K562 (cell line): ENCODE measurements around the gene U2AF1L4. TPM values are rescaled to one million over a fixed set of nuclear protein-coding genes. Genes with fewer than 3 reads are reported as not detected.
A peak's percentile ranks its signal among the peaks of the same experiment; 100 is the strongest.

Experiments used
- ATAC-seq: fragments of 200-7000 bp; cut with Tn5 transposase; 3 replicates; pipeline ENCODE4 v1.9.1; 2020; ENCODE audit warnings: moderate library complexity
- BruUV-seq: library from RNA; stranded (reverse); fragments of 400-500 nt; replicated peaks from 2 replicates; lab custom pipeline; 2021; lab: Mats Ljungman, UMichigan
- CTCF ChIA-PET: fragments of 300-600 bp; formaldehyde crosslinking; extraction: SDS; loops from one replicate; lab custom pipeline; 2021; ENCODE audit warnings: low intra/inter-chr PET ratio; lab: Yijun Ruan, JAX
- POLR2A ChIA-PET: fragments of 300-600, 350-650 bp; sonication (Branson Sonifier 250); formaldehyde crosslinking; extraction: SDS; loops from one replicate; lab custom pipeline; 2021; ENCODE audit warnings: antibody characterized with exemption, inconsistent platforms; lab: Yijun Ruan, JAX
- DNase-seq, 4 experiments: peaks; one replicate each; pipeline versions ENCODE4 v3.0.0 to v3.0.0-alpha.2; 2011 to 2018; ENCODE audit warnings: low spot score in 3 of 4, mixed read lengths in 3 of 4; ENCODE audit errors: extremely low read depth in 1 of 4
- FAIRE-seq: peaks from 2 replicates; lab custom pipeline; 2011; peaks lifted over from hg19 to GRCh38; lab: Jason Lieb, UNC
- H2AFZ ChIP-seq: 2 replicates; pipeline ENCODE4 v1.6.0; 2011; ENCODE audit warnings: low read depth, low read length, control low read depth, inconsistent platforms
- H3K27ac ChIP-seq: fragments of 200-600 bp; 3 replicates; pipeline ENCODE4 v1.8.0; 2011; ENCODE audit warnings: low read depth, mild to moderate bottlenecking, control low read depth, inconsistent platforms, low read length, moderate library complexity, mixed read lengths; ENCODE audit errors: extremely low read depth
- H3K27me3 ChIP-seq, 2 experiments: fragments of 300-600 bp in 1 of 2; 2 replicates in 1 of 2; 3 replicates in 1 of 2; pipeline versions ENCODE4 v1.6.0 to v1.8.0; 2011; ENCODE audit warnings: inconsistent platforms in 2 of 2, low read length in 2 of 2, mild to moderate bottlenecking in 1 of 2, mixed read lengths in 1 of 2, moderate library complexity in 1 of 2; ENCODE audit not compliant: control insufficient read depth in 2 of 2, insufficient read depth in 2 of 2
- H3K36me3 ChIP-seq: fragments of 300-600 bp; 3 replicates; pipeline ENCODE4 v1.8.0; 2011; ENCODE audit warnings: mild to moderate bottlenecking, low read length, inconsistent platforms; ENCODE audit not compliant: control insufficient read depth, insufficient read depth
- H3K4me1 ChIP-seq, 2 experiments: fragments of 200-600 bp in 1 of 2; replicated peaks in 1 of 2; 2 replicates in 1 of 2; 3 replicates in 1 of 2; pipeline versions ENCODE4 v1.5.1 to v1.8.0; 2011; ENCODE audit warnings: inconsistent platforms in 2 of 2, low read length in 2 of 2, mild to moderate bottlenecking in 1 of 2, mixed read lengths in 1 of 2, moderate library complexity in 1 of 2; ENCODE audit not compliant: control insufficient read depth in 2 of 2, insufficient read depth in 2 of 2
- H3K4me2 ChIP-seq: 2 replicates; pipeline ENCODE4 v1.6.1; 2011; ENCODE audit warnings: low read length, control low read depth, inconsistent platforms, mixed read lengths; ENCODE audit not compliant: insufficient read depth
- H3K4me3 ChIP-seq: fragments of 200-600 bp; sonication (generic), shearing (Covaris generic); 2 replicates; pipeline ENCODE4 v1.5.1; 2016; ENCODE audit warnings: control low read depth, inconsistent platforms
- H3K79me2 ChIP-seq: fragments of 200-600 bp; 3 replicates; pipeline ENCODE4 v1.8.0; 2011; ENCODE audit warnings: low read length, inconsistent platforms; ENCODE audit not compliant: control insufficient read depth, insufficient read depth
- H3K9ac ChIP-seq, 2 experiments: 2 replicates each; pipeline versions ENCODE4 v1.6.0 to v1.6.1; 2011; ENCODE audit warnings: low read depth in 2 of 2, low read length in 2 of 2, control low read depth in 1 of 2, inconsistent platforms in 1 of 2, mild to moderate bottlenecking in 1 of 2, mixed read lengths in 1 of 2; ENCODE audit not compliant: insufficient read depth in 1 of 2
- H3K9me1 ChIP-seq: one replicate; pipeline ENCODE4 v1.6.0; 2011; ENCODE audit warnings: inconsistent platforms, mild to moderate bottlenecking, low read length, moderate library complexity; ENCODE audit not compliant: control insufficient read depth, insufficient read depth
- H3K9me3 ChIP-seq: replicated peaks from 2 replicates; pipeline ENCODE4 v1.5.1; 2011; ENCODE audit warnings: low read depth, low read length, inconsistent platforms; ENCODE audit not compliant: control insufficient read depth, insufficient read depth
- H4K20me1 ChIP-seq: replicated peaks from 2 replicates; pipeline ENCODE4 v1.6.1; 2011; ENCODE audit warnings: low read length, inconsistent platforms, mixed read lengths; ENCODE audit not compliant: control insufficient read depth, insufficient read depth
- COPS2 ChIP-seq: fragments of 450-650 bp; conservative IDR thresholded peaks from 2 replicates; pipeline ENCODE4 v1.6.1; 2016; ENCODE audit warnings: mild to moderate bottlenecking, moderate library complexity
- HBP1 ChIP-seq: fragments of 450-650 bp; formaldehyde crosslinking; IDR thresholded peaks from 2 replicates; pipeline ENCODE4 v1.4.0; 2022; ENCODE audit warnings: missing genetic modification characterization
- ILF3 ChIP-seq: fragments of 450-650 bp; IDR thresholded peaks from 2 replicates; pipeline ENCODE4 v1.6.1; 2018; ENCODE audit warnings: antibody characterized with exemption, mild to moderate bottlenecking, moderate library complexity, borderline replicate concordance
- MAFG ChIP-seq: fragments of 450-650 bp; conservative IDR thresholded peaks from 2 replicates; pipeline ENCODE4 v1.6.1; 2016; ENCODE audit warnings: missing genetic modification characterization, missing compliant biosample characterization
- PCBP2 ChIP-seq: fragments of 200-400 bp; formaldehyde crosslinking; IDR thresholded peaks from 2 replicates; pipeline ENCODE4 v1.6.1; 2018; ENCODE audit warnings: low read length, low read depth, mild to moderate bottlenecking, moderate library complexity; ENCODE audit not compliant: poor library complexity, severe bottlenecking
- ZBTB40 ChIP-seq, 2 experiments: fragments of 450-650 bp in 1 of 2; sonication (generic) in 1 of 2; formaldehyde crosslinking in 1 of 2; IDR thresholded peaks; 2 replicates each; pipeline versions ENCODE4 v1.7.1 to v1.9.0; 2016 to 2022; ENCODE audit warnings: inconsistent platforms in 1 of 2, mild to moderate bottlenecking in 1 of 2, missing genetic modification reagents in 1 of 2
- ZEB2 ChIP-seq: fragments of 450-650 bp; IDR thresholded peaks from 2 replicates; pipeline ENCODE4 v1.6.1; 2016
- WGBS: fragments of 100-300 bp; shearing (Covaris generic); methylation state at CpG from one replicate; pipeline ENCODE4 v1.1.6; 2016; ENCODE audit warnings: low coverage, mixed read lengths; ENCODE audit not compliant: insufficient coverage; ENCODE audit errors: missing lambda C conversion rate; 5-methylcytosine and 5-hydroxymethylcytosine counted together
- in situ Hi-C: fragments of 300-500 bp; cut with MboI; formaldehyde crosslinking; loops from 4 replicates; pipeline ENCODE4 v1.15.0; 2018; ENCODE audit warnings: inconsistent platforms, mixed read lengths
- intact Hi-C: fragments of 100-400 bp; cut with micrococcal nuclease; formaldehyde crosslinking; loops from 2 replicates; pipeline ENCODE4 v1.14.2; 2022
- polyA plus RNA-seq, 8 experiments: library from polyadenylated mRNA; depleted of rRNA in 4 of 8; stranded (reverse) in 5 of 8; unstranded in 3 of 8; fragments of >200 nt; fragmentation: Nextera tagmentation in 2 of 8; fragmentation: Illumina TruSeq in 1 of 8; extraction: Ambion mirVana in 2 of 8; extraction: Trizol in 1 of 8; gene quantifications; 2 replicates each; pipeline versions ENCODE4 v1.2.1 to v1.2.3, GENCODE V29; 2011 to 2014; ENCODE audit warnings: inconsistent platforms in 1 of 8, missing spikeins in 1 of 8
- total RNA-seq, 7 experiments: library from RNA; depleted of rRNA in 6 of 7; stranded (reverse); fragments of >200 nt in 6 of 7; fragmentation: Illumina TruSeq in 2 of 7; extraction: Trizol in 2 of 7; gene quantifications; 2 replicates each; pipeline versions ENCODE4 v1.2.1 to v1.2.3, GENCODE V29; 2011 to 2021; ENCODE audit warnings: low replicate concordance in 1 of 7

Gene U2AF1L4
- total and polyA plus RNA-seq, 9 of the 15 experiments (the other 6 are each of a cell fraction or from before 2014, with no cell fraction given) = 8.4 to 19.5 (median 12.6) TPM

GRCh38 chr19:35715355-35715809 is 29.8 kb downstream of the U2AF1L4 start:
- no peak for FAIRE-seq
- WGBS = 75% methylated on average over 6 of the region's 7 CpGs
- in situ Hi-C loops = no loop called here
- H3K4me3 ChIP-seq = no peak overlapping the region
- peaks cover 11% of the 10 kb centered on the region; the same call in 2 of the 3 replicates for H3K36me3 ChIP-seq
- BruUV-seq = no TSS peak
- CTCF ChIA-PET = interaction anchor here (3.0 kb wide), 1 partner anchor 22 kb away, joined by 76 read pairs; no protein-coding TSS in a partner anchor
- peaks cover 24% of the 10 kb centered on the region for H3K79me2 ChIP-seq
- TF ChIP-seq ILF3 (no peak), COPS2 (no peak), ZEB2 (no peak), PCBP2 (no peak), HBP1 (CRISPR knock-in tag) (no peak), ZBTB40 (IDR thresholded peaks at IDR 0.05) (no peak), ZBTB40 (CRISPR knock-in tag; IDR thresholded peaks at IDR 0.05) (no peak), MAFG (tag) (no peak)
- peak overlapping the region in 1 of 2 experiments; percentile 91; a peak in 2 of 4 replicates for H3K9ac ChIP-seq
- no peaks in the 10 kb centered on the region for H3K9me1 ChIP-seq
- intact Hi-C loops = no loop called here
- H3K4me2 ChIP-seq = no peak overlapping the region
- DNase-seq = no peak
- no peak overlapping the region for H3K27ac ChIP-seq
- H3K9me3 ChIP-seq = no peaks in the 10 kb centered on the region
- ATAC-seq = no peak
- no peak overlapping the region for H2AFZ ChIP-seq
- 0 out of 2 replicates have a peak, but pooled peaks cover 11% of the 10 kb centered on the region for H4K20me1 ChIP-seq
- POLR2A ChIA-PET = interaction anchor here (1.0 kb wide), 1 partner anchor 9 kb away, joined by 4 read pairs; no protein-coding TSS in a partner anchor
- H3K4me1 ChIP-seq = peaks cover 14 to 56% of the 10 kb centered on the region in 2 experiments
- peaks cover 13 to 40% of the 10 kb centered on the region in 2 experiments; a peak in 4 of 5 replicates for H3K27me3 ChIP-seq
